Stimulated activated CD8-positive, alpha-beta memory T cell treated with anti-CD3 and anti-CD28 coated beads, Interleukin-2, amount 100 ng/mL, for 48 hours (primary cell): ENCODE data around the gene TOR2A.

Source experiments
- DNase-seq, 2 donors: peaks; one replicate each; pipeline ENCODE4 v3.0.0-alpha.2; 2020; ENCODE audit warnings: low read depth in 2 of 2

TOR2A gene

GRCh38 chr9:127720031-127720864 lies 14.8 kb downstream of the TOR2A start:
- no peak for DNase-seq

DNA sequence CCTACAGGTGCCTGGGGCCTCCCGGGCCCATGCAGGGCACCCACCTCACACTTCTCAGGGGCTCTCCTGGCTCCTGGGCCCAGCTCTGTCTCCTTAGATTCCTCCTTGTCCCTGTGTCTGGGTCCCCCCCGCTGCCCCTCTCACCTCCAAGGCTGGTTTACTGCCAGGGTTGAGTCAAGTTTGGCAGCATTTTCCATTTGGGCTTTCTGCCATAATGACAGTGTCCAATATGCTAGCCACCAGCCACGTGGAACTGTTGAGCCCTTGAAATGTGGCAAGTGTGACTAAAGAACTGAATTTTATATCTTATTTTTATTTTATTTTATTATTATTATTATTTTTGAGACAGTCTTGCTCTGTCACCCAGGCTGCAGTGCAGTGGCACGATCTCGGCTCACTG lies 17.3 kb downstream of the TOR2A start:
- DNase-seq: no peak

- no peak for DNase-seq
These were observed 18.7 kb downstream of the TOR2A start for GRCh38 chr9:127716412-127716811.

DNA sequence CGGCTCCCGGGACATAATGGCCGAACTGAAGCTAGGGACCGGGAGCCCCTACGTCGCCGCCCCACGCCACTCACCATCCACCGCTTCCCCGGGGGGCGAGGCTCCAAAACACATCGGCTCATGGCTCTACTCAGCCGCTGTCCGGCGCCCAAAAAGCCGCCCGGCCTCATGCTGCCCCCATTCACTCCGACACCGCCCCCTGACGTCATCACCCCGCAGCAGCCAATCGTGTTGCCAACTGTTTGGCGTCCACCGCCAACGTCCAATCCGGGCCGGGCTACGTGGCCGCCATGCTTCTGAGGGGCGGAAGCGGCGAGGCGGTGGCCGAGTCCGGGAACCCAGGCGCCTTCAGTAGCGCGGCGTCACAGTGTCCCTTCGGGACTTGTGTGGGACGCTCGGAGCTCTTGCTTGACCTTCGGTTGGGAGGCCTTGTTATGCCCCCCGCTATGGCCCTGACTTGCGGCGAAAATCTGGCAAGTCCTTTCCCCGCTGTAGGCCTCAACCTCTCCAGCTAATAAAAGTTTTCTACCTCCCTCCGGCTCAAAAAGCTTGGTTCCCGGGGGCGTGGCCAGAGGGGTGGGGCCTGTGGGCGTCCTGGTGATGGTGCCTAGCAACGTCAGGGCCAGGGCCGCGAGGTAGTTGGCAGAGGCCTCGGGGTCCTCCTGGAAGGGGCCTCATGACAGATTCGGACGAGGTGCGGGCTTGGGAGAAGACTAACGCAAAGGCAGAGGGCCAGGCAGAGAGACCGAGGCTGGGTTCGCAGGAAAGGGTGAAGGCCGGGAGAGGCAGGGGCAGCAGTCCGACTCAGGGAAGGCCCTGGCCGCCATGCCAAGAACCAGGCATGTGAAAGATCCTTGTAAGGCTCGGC lies 19.4 kb downstream of the TOR2A start, which contains the start of the genes PTRH1 and TTC16:
Gene PTRH1 (minus strand): TSS at position 194 of the 868 bp plus-strand sequence. CDS start 24 bp downstream, at position 170.
Gene TTC16 (plus strand): TSS at position 610 of the 868 bp plus-strand sequence. CDS start 67 bp downstream, at position 677.
- peak; percentile 97 for DNase-seq

DNA sequence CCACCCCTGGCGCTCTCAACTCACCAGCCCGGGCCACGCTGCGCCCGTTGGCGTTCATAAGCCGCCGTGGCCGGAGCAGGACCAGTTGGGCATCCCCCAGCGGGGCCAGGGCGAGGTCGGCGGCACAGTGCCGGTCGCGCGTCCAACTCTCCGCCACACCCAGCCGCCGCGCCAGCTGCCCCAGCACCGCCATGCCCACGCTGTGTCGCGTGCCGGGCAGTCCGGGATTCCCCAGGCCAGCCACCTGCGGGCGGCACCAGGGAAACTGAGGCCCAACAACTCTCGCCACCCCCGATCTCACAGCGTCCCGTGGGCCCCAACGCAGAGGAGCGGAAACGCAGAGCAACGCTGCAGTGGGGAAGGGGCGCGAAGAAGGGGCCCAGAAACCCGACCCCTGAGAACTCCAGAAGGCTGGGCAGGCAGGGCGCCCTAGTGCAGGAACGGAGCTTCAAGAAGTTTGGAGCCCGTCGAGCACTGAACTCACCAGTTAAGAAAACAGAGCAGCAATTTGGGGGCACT lies 20.1 kb downstream of the TOR2A start:
- no peak for DNase-seq

GRCh38 chr9:127714020-127714750 lies 20.9 kb downstream of the TOR2A start:
- DNase-seq: no peak

GRCh38 chr9:127712867-127713266 lies 22.2 kb downstream of the TOR2A start:
- no peak for DNase-seq

GRCh38 chr9:127712371-127712770 lies 22.7 kb downstream of the TOR2A start:
- DNase-seq: no peak

DNA sequence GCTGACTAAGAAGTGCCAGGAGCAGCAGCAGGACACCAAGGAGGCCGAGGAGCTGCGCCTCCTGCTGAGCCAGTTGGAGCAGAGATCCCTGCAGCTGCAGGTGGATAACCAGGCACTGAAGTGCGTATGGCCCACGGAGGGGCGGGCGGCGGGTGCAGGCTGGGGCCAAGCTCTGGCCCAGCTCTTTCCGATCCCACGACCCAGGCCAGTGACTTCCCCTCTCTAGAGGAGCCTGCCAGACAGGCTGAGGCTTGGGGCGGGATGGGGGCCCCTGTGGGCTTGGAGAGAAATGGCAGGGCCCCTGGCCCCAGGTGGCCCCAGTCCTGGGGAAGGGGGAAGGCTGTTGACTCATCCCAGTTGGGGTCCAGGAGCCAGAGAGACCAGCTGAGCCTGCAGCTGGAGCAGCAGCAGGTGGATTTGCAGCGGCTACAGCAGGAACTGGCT lies 23.2 kb downstream of the TOR2A start:
- no peak for DNase-seq

- no peak for DNase-seq
These were observed 23.8 kb downstream of the TOR2A start for GRCh38 chr9:127711226-127711701.

DNA sequence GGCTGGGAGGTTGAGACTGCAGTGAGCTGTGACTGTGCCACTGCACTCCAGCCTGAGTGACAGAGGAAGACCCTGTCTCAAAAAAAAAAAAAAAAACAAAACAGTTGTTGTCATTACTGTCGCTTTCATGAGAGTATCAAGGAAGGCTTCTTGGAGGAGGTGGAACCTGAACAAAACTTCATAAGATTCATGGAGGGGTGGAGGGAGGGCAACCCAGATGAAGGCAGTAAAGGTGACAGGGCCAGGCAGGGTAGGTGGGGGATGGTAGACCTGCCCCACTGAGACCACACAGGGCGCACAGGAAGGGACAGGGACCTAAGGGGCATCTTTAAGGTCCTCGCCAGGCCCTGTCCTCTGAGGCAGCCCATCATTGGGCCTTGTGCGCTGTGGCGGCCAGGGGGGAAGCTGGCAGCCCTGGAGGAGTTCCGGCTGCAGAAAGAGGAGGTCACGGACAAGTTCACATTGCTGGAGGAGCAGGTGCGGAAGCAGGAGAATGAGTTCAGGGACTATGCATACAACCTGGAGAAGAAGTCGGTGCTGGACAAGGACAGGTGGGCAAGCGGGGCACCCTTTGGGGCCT lies 24.8 kb downstream of the TOR2A start:
- no peak for DNase-seq

GRCh38 chr9:127708952-127709587 lies 26.0 kb downstream of the TOR2A start:
- DNase-seq: no peak

DNA sequence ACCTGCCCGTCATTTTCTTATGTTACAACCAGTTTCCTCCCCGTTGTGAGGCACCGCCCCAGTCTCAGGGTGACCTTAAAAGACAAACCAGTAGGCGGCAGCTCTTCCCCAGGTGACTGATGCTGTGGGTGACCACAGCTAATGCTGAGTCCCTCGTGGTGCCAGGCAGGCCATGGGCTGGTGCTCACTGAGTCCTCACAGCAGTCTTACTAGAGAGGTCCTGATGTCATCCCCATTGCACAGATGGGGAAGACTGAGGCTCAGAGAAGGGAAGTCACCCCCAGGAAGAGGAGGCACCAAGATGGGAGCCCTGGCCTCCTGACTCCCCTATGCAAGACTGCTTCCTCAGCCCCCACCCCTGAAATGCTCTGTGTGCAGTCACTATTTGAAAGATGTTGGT lies 27.3 kb downstream of the TOR2A start:
- DNase-seq: peak in 1 of 2 donors; percentile 12

- no peak for DNase-seq
These were observed 28.3 kb downstream of the TOR2A start, which contains the start of gene CFAP157 for GRCh38 chr9:127706836-127707241. Gene CFAP157 (plus strand): TSS chr9:127706988. CDS start chr9:127707032, 44 bp downstream.

- no peak for DNase-seq
These were observed 29.3 kb downstream of the TOR2A start for GRCh38 chr9:127705577-127706379.

DNA sequence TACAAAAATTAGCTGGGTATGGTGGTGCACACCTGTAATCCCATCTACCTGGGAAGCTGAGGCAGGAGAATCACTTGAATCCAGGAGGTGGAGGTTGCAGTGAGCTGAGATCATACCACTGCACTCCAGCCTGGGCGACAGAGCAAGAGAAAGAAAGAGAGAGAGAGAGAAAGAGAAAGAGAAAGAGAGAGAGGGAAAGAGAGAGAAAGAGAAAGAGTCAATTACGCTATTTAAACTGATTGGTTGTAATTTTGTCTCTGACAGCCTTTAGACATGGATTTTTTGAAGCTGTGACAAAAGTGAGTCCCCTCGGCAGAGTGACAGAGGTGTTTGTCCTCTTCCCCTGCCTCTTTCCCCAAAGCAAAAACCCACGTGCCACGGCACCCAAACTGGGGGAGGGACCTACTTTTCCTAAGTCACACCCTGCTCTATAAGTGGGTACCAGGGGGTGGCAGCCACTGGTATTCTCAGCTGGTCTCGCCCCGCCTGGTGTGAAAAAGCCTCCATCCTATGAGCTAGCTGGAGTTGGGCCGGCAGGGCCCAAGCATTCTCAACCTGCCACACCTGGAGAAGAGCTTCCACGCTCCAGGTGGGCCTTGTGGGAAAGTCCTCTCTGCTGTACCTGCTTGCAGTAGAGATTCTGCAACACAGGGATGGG lies 31.7 kb downstream of the TOR2A start:
- no peak for DNase-seq

- DNase-seq: no peak
These were observed 34.4 kb downstream of the TOR2A start for GRCh38 chr9:127700594-127701255.

DNA sequence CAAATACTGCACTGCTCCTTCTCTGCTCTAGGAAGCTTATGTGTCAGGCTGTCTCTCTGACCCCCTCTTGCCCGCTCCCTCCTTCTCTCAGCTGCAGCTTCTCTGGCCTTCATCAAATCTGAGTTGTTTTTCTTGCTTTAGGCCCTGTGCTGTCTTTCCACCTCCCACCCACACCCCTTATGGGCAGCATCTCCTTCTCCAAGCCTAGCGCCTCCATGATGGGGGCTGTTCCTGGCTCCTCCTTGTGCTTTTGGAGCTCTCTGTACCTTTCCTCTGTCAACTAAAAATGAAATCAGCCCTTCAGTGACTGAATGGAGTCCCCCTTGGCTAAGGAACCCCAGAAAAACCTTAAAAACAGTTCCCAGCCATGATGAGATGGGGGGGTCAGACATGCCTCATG lies 35.0 kb downstream of the TOR2A start:
- DNase-seq: no peak
